ENCODE measurements around the gene MYT1. TPM values are rescaled to one million over a fixed set of nuclear protein-coding genes. Genes with fewer than 3 reads are reported as not detected.

Gene MYT1
- total and polyA plus RNA-seq, 2 of the 8 experiments (the other 6 are each of a cell fraction or from before 2014, with no cell fraction given) = 0.63 to 2.0 TPM

DNA sequence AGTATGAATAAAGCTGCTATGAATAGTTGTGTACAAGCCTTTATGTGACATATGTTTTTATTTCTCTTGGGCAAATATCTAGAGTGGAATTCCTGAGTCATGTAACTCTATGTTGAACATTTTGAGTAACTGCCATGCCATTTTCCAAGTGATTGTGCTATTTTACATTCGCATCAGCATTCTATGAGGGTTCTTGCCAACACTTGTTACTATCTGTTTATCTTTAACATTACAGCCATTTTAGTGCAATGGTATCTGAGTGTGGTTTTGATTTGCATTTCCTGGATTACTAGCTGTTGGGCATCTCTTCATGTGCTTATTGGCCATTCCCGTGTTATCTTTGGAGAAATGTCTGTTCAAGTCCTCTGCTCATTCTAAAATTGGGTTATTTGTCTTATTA lies 19.1 kb downstream of the MYT1 start:
- Histone ChIP-seq H2BK20ac (ENCODE audit: low read length) (no peak overlapping the region), H3K36me3 (ENCODE audit: control insufficient read depth in 2 of 4, insufficient read depth in 4 of 4, low read length in 3 of 4) (no peaks in the 10 kb centered on the region; a peak in 1 of 8 replicates), H3K9me3 (ENCODE audit: insufficient read depth in 2 of 2, low read depth in 1 of 2, low read length in 1 of 2) (peaks cover 0 to 11% of the 10 kb centered on the region in 2 experiments; a peak in 2 of 4 replicates), H2BK12ac (ENCODE audit: low read depth, low read length) (no peak overlapping the region), H4K20me1 (replicated peaks in 1 of 2; ENCODE audit: control insufficient read depth in 1 of 2, insufficient read depth in 2 of 2, low read length in 2 of 2) (peaks cover 0 to 4% of the 10 kb centered on the region in 2 experiments), H3K79me1 (ENCODE audit: low read depth, low read length) (peaks cover 3% of the 10 kb centered on the region; the same call in 1 of the 2 replicates), H4K5ac (ENCODE audit: insufficient read length, low read depth, low read length) (no peak overlapping the region), H3K27ac (ENCODE audit: low read depth, low read length) (no peak overlapping the region), H4K91ac (replicated peaks; ENCODE audit: insufficient read length, low read length) (no peak overlapping the region), H3K23ac (ENCODE audit: insufficient read length) (no peak overlapping the region), H3K23me2 (ENCODE audit: low read depth, low read length) (peaks cover 6% of the 10 kb centered on the region; the same call in 1 of the 2 replicates), H2BK120ac (replicated peaks; ENCODE audit: low read depth, low read length) (no peak overlapping the region), H2AK5ac (ENCODE audit: low read depth, low read length) (no peak overlapping the region), H3K4me2 (ENCODE audit: insufficient read depth in 1 of 2, low read depth in 2 of 2, low read length in 2 of 2) (no peak overlapping the region), H3K4ac (replicated peaks; ENCODE audit: insufficient read length, low read depth, low read length) (peak overlapping the region; percentile 66), H3K14ac (ENCODE audit: insufficient read length) (no peak overlapping the region), H2BK5ac (ENCODE audit: low read depth, low read length) (no peak overlapping the region), H3K9ac (replicated peaks in 1 of 4; ENCODE audit: extremely low read depth in 1 of 4, low read depth in 3 of 4, low read length in 3 of 4) (no peak overlapping the region), H3K4me1 (replicated peaks in 1 of 4; ENCODE audit: control insufficient read depth in 3 of 4, insufficient read depth in 4 of 4, low read length in 3 of 4) (peaks cover 0 to 4% (median 2%) of the 10 kb centered on the region in 4 experiments; a peak in 4 of 7 replicates), H3K4me3 (ENCODE audit: extremely low read depth in 1 of 4, insufficient read depth in 2 of 4, low read depth in 3 of 4, low read length in 4 of 4) (no peak overlapping the region), H3K56ac (replicated peaks; ENCODE audit: insufficient read length, low read depth, low read length) (no peak overlapping the region), H3K79me2 (ENCODE audit: control insufficient read depth in 1 of 2, insufficient read depth in 2 of 2, low read length in 2 of 2) (peaks cover 0 to 5% of the 10 kb centered on the region in 2 experiments; a peak in 2 of 4 replicates), H3K27me3 (replicated peaks in 1 of 4; ENCODE audit: control insufficient read depth in 3 of 4, extremely low read depth in 1 of 4, insufficient read depth in 3 of 4, low read length in 3 of 4) (no peaks in the 10 kb centered on the region; a peak in 1 of 7 replicates), H2BK15ac (ENCODE audit: low read length) (no peak overlapping the region), H4K8ac (ENCODE audit: extremely low read depth, insufficient read depth, low read length) (no peak overlapping the region), H3K18ac (ENCODE audit: extremely low read depth, low read length) (no peak overlapping the region), H2AFZ (ENCODE audit: low read length) (no peak overlapping the region)
- TF ChIP-seq HDAC2 (IDR thresholded peaks at IDR 0.05; ENCODE audit: borderline replicate concordance in 1 of 2, low read depth in 2 of 2, low read length in 2 of 2) (no peak), NANOG (IDR thresholded peaks at IDR 0.05; ENCODE audit: insufficient read depth, low read depth, low read length, poor library complexity, severe bottlenecking) (no peak), ASH2L (IDR thresholded peaks at IDR 0.05; ENCODE audit: low read length) (no peak), CHD1 (IDR thresholded peaks at IDR 0.05; ENCODE audit: low read depth, low read length) (no peak), JUND (IDR thresholded peaks at IDR 0.05; ENCODE audit: low read length) (no peak), BRCA1 (IDR thresholded peaks at IDR 0.05; ENCODE audit: low read depth, low read length) (no peak), TCF12 (IDR thresholded peaks at IDR 0.05; ENCODE audit: low read depth, low read length) (no peak), KDM1A (IDR thresholded peaks at IDR 0.05; ENCODE audit: borderline replicate concordance, low read length) (no peak), KDM4A (IDR thresholded peaks at IDR 0.05; ENCODE audit: low read depth, low read length, severe bottlenecking) (no peak), SIRT6 (IDR thresholded peaks at IDR 0.05; ENCODE audit: low read length) (no peak), TBP (IDR thresholded peaks at IDR 0.05; ENCODE audit: low read depth, low read length) (no peak), KDM5A (IDR thresholded peaks at IDR 0.05; ENCODE audit: low read length) (no peak), ZNF274 (IDR thresholded peaks at IDR 0.05; ENCODE audit: borderline replicate concordance, extremely low read depth, low read length) (no peak), GABPA (IDR thresholded peaks at IDR 0.05; ENCODE audit: borderline replicate concordance, insufficient read depth, low read length) (no peak)
- ChIA-PET POLR2A (ENCODE audit: partially characterized antibody) (no interaction called here), CTCF (ENCODE audit: partially characterized antibody) (interaction anchor here (1.3 kb wide), 1 partner anchor 39 kb away, joined by 3 read pairs; no protein-coding TSS in a partner anchor)
- DNase-seq (ENCODE audit: low read depth in 1 of 2, low spot score in 2 of 2) = no peak
- no peak for FAIRE-seq
- 96% methylated on average over 2 of the region's 2 CpGs; no CpG with 5 or more reads in 1 of the 2 experiments for WGBS, 2 experiments (ENCODE audit: extremely low coverage in 1 of 2, insufficient coverage in 1 of 2, insufficient read length in 1 of 2, insufficient replicate concordance in 2 of 2, low coverage in 1 of 2, low lambda C conversion rate in 2 of 2, missing lambda C conversion rate in 1 of 2)

Measured in H1 (cell line).